ENCODE data around the gene TAOK3. TPM values are rescaled to one million over a fixed set of nuclear protein-coding genes. Genes with fewer than 3 reads are reported as not detected.

Gene TAOK3
- total and polyA plus RNA-seq, 2 donors (not counting 3 experiments of a cell fraction or from before 2014, with no cell fraction given), result 11.3 to 23.1 TPM

DNA sequence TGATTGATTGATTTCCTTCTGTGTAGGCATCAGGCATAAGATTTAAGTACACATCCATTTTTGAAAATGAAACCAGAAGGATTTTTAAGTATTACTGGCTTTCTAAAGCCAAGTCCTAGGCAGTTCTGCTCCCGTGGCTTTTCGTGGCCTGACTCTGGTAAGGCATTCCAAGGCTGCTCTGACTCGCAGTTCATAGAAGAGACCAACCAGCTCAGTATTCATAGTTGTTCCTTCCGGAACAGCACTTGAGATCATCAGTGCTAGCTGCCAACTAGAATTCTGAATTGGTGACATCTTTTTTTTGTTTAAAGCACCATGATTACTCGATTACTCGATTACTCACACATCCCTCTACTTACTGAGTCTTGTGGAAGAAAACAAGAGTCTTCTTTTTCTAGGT, 29.5 kb upstream of the TAOK3 start:
- Histone ChIP-seq H3K4me1 (ENCODE audit: control insufficient read depth, extremely low read depth, insufficient read depth, low read length) (no peaks in the 10 kb centered on the region), H3K27ac (ENCODE audit: insufficient read depth, low read depth, low read length) (no peak overlapping the region), H3K9me1 (replicated peaks; ENCODE audit: control insufficient read depth, extremely low read depth, insufficient read depth, low read length) (no peaks in the 10 kb centered on the region), H3K36me3 (ENCODE audit: control insufficient read depth in 2 of 2, extremely low read depth in 1 of 2, insufficient read depth in 2 of 2, low read length in 2 of 2) (peaks cover 19 to 20% of the 10 kb centered on the region in 2 experiments), H3K9me3 (replicated peaks; ENCODE audit: control insufficient read depth, insufficient read depth, low read length) (no peaks in the 10 kb centered on the region), H3K9ac (replicated peaks; ENCODE audit: extremely low read depth, insufficient read depth, low read length) (no peak overlapping the region), H3K79me2 (ENCODE audit: control insufficient read depth, insufficient read depth, low read length) (no peaks in the 10 kb centered on the region), H3K4me2 (ENCODE audit: insufficient read depth, low read length) (no peak overlapping the region), H3K4me3 (replicated peaks in 1 of 3; ENCODE audit: insufficient read depth in 1 of 3, low read depth in 1 of 3, low read length in 3 of 3) (no peak overlapping the region), H3K27me3 (ENCODE audit: control insufficient read depth in 2 of 2, insufficient read depth in 2 of 2, low read length in 2 of 2) (no peaks in the 10 kb centered on the region), H2AFZ (ENCODE audit: low read depth, low read length) (no peak overlapping the region), H4K20me1 (replicated peaks; ENCODE audit: control insufficient read depth, extremely low read depth, insufficient read depth, low read length) (no peaks in the 10 kb centered on the region)
- TF ChIP-seq MYC (IDR thresholded peaks at IDR 0.05; ENCODE audit: low read depth, low read length) (no peak), CTCF (IDR thresholded peaks at IDR 0.05; ENCODE audit: extremely low read depth in 1 of 2, insufficient read depth in 1 of 2, low read depth in 1 of 2, low read length in 2 of 2) (no peak), EZH2 (IDR thresholded peaks at IDR 0.05; ENCODE audit: borderline replicate concordance, low read depth, low read length, severe bottlenecking) (no peak), GATA2 (IDR thresholded peaks at IDR 0.05; ENCODE audit: insufficient read depth, insufficient read length, low read depth, low read length) (no peak), POLR2AphosphoS5 (IDR thresholded peaks at IDR 0.05; ENCODE audit: insufficient read depth, low read depth, low read length) (no peak), FOS (IDR thresholded peaks at IDR 0.05; ENCODE audit: borderline replicate concordance, insufficient read depth, low read length) (no peak), JUN (IDR thresholded peaks at IDR 0.05; ENCODE audit: borderline replicate concordance, insufficient read depth, insufficient read length, low read depth) (no peak), MAX (IDR thresholded peaks at IDR 0.05; ENCODE audit: insufficient read depth, insufficient read length) (no peak), POLR2A (IDR thresholded peaks at IDR 0.05; ENCODE audit: low read depth, low read length) (no peak)
- dilution Hi-C loops (cut with MboI; ENCODE audit: extremely low pct_ligation_motif_present, low sequenced_read_pairs), result no loop called here
- POLR2A ChIA-PET, result no interaction called here
- CTCF ChIA-PET, result interaction anchor here (0.5 to 1.4 kb wide), 5 partner anchors 24 to 1247 kb away, joined by 3 to 5 read pairs (median 3); no protein-coding TSS in a partner anchor
- intact Hi-C loops (cut with micrococcal nuclease), result loop anchor here (10.0 kb wide), 1 partner anchor 1263 kb away; the partner anchor contains the start of gene PRKAB1
- FAIRE-seq, result no peak
- peak; percentile 16 for DNase-seq (ENCODE audit: low read depth, low spot score)
- BruUV-seq (replicated peaks), result no TSS peak

Data from endothelial cell of umbilical vein (primary cell).